Chondrocyte (in vitro differentiated cells): ENCODE measurements around the gene RAP1GAP2. TPM values are rescaled to one million over a fixed set of nuclear protein-coding genes. Genes with fewer than 3 reads are reported as not detected.
"Not testable (repeated sequence)": the region's sequence is repeated elsewhere in the genome, so short reads cannot be mapped to it uniquely, and the experiment has no call there.

ENCODE experiments used
- DNase-seq: peaks from one replicate; pipeline ENCODE4 v3.0.0; 2021; ENCODE audit warnings: mixed read lengths, low spot score
- H3K27ac Mint-ChIP-seq: one replicate; pipeline ENCODE4 v1.8.0; 2021; ENCODE audit warnings: mild to moderate bottlenecking, moderate library complexity, mixed read lengths; ENCODE audit not compliant: unreplicated experiment
- H3K27me3 Mint-ChIP-seq: 2 replicates; pipeline ENCODE4 v1.8.0; 2021; ENCODE audit warnings: low read depth, mixed read lengths
- H3K36me3 Mint-ChIP-seq: 2 replicates; pipeline ENCODE4 v1.8.0; 2021; ENCODE audit warnings: low read depth, mixed read lengths
- H3K4me1 Mint-ChIP-seq: 2 replicates; pipeline ENCODE4 v1.8.0; 2021; ENCODE audit warnings: low read depth, mild to moderate bottlenecking, mixed read lengths
- H3K4me3 Mint-ChIP-seq: one replicate; pipeline ENCODE4 v1.8.0; 2021; ENCODE audit warnings: mild to moderate bottlenecking, moderate library complexity, mixed read lengths; ENCODE audit not compliant: unreplicated experiment
- H3K9me3 Mint-ChIP-seq: 2 replicates; pipeline ENCODE4 v1.8.0; 2021; ENCODE audit warnings: low read depth, mixed read lengths
- total RNA-seq: library from RNA; stranded (reverse); gene quantifications from 3 replicates; pipeline ENCODE4 v1.2.1, GENCODE V29; 2021
- TF ChIP-seq, protein P1 (sequence below): fragments of 200-600 bp; sonication (generic); IDR thresholded peaks from 2 replicates; pipeline ENCODE4 v1.5.0; 2021; ENCODE audit warnings: antibody characterized with exemption, mild to moderate bottlenecking, moderate library complexity

The RAP1GAP2 gene
- total RNA-seq, 1 donor from 2014 or later = 3.4 TPM

DNA sequence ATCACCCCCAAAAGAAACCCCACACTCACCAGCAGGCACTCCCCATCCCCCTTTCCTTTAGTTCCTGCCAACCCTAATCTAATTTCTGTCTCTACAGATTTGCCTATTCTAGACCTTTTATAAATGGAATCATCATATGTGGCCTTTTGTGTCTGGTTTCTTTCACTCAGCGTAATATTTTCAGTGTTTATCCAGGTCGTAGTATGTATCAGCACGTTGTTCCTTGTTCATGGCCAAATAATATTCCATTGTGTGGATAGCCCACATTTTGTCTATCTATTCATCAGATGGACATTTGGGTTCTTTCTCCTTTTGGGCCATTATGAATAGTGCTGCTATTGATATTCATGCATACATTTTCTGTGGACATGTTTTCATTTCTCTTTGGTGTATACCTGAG, 193.6 kb downstream of the RAP1GAP2 start:
- Mint-ChIP-seq H3K27me3 (no peaks in the 10 kb centered on the region), H3K27ac (no peak overlapping the region), H3K4me3 (no peak overlapping the region), H3K36me3 (no peaks in the 10 kb centered on the region), H3K4me1 (no peaks in the 10 kb centered on the region), H3K9me3 (no peaks in the 10 kb centered on the region)
- TF ChIP-seq, protein P1, sequence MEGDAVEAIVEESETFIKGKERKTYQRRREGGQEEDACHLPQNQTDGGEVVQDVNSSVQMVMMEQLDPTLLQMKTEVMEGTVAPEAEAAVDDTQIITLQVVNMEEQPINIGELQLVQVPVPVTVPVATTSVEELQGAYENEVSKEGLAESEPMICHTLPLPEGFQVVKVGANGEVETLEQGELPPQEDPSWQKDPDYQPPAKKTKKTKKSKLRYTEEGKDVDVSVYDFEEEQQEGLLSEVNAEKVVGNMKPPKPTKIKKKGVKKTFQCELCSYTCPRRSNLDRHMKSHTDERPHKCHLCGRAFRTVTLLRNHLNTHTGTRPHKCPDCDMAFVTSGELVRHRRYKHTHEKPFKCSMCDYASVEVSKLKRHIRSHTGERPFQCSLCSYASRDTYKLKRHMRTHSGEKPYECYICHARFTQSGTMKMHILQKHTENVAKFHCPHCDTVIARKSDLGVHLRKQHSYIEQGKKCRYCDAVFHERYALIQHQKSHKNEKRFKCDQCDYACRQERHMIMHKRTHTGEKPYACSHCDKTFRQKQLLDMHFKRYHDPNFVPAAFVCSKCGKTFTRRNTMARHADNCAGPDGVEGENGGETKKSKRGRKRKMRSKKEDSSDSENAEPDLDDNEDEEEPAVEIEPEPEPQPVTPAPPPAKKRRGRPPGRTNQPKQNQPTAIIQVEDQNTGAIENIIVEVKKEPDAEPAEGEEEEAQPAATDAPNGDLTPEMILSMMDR = no peak
- DNase-seq = no peak

- Mint-ChIP-seq H3K27ac (no peak overlapping the region), H3K4me1 (no peaks in the 10 kb centered on the region), H3K4me3 (no peak overlapping the region), H3K27me3 (no peaks in the 10 kb centered on the region), H3K36me3 (no peaks in the 10 kb centered on the region), H3K9me3 (no peaks in the 10 kb centered on the region)
- DNase-seq = no peak
- TF ChIP-seq, protein P1 = no peak
Measured at GRCh38 chr17:2990396-2990795, 194.2 kb downstream of the RAP1GAP2 start.

- peak; percentile 40 for DNase-seq
- H3K9me3 Mint-ChIP-seq, H3K27ac Mint-ChIP-seq, H3K4me1 Mint-ChIP-seq, H3K4me3 Mint-ChIP-seq, H3K27me3 Mint-ChIP-seq, H3K36me3 Mint-ChIP-seq: not testable (repeated sequence)
Measured at GRCh38 chr17:2991396-2992180, 195.3 kb downstream of the RAP1GAP2 start.

DNA sequence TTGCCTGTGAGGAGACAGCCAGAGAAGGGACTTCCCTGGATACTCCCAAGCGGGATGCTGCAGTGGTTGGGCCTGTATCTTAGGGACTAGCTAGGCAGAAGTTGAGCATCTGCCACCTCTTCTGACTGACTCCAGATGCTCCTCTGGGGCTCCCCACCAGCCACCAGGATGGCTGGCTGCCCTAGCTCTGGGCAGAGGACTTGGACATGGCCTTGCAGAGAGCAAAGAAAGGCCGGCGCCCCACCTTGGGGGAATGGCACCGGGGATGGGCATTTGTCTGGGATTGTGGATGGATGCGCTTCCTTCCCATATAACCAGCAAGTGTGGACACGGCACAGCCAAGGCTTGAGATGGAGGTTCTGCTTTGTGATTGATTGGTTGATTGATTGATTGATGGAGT, 198.2 kb downstream of the RAP1GAP2 start:
- H3K4me1 Mint-ChIP-seq = peaks cover 4% of the 10 kb centered on the region
- no peak overlapping the region for H3K4me3 Mint-ChIP-seq
- TF ChIP-seq, protein P1 = no peak

DNA sequence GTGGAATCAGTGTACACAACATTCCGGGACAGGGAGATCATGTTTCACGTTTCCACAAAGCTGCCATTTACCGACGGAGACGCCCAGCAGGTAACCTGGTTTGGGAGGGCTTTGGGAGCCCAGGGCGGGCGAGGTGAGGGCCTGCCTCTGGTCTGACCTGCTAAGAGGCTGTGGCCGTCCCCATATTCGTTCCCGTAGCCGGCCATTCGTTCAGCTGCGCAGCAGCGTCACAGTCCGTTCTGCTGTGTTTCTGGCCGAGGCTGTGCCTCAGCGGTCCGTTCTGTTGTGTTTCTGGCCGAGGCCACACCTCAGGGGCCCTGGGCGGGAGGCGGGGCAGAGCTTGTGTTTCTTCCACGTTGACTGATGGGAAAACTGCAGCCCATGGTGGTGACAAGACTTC, 199.1 kb downstream of the RAP1GAP2 start:
- Mint-ChIP-seq H3K27ac (no peak overlapping the region), H3K27me3 (no peaks in the 10 kb centered on the region), H3K4me3 (no peak overlapping the region), H3K36me3 (no peaks in the 10 kb centered on the region), H3K9me3 (no peaks in the 10 kb centered on the region), H3K4me1 (peaks cover 4% of the 10 kb centered on the region)
- peak; percentile 86 for DNase-seq
- TF ChIP-seq, protein P1 = no peak

More for the DNA sequence above, 198.2 kb downstream of the RAP1GAP2 start:
- H3K36me3 Mint-ChIP-seq = no peaks in the 10 kb centered on the region
- H3K27ac Mint-ChIP-seq = no peak overlapping the region
- H3K9me3 Mint-ChIP-seq = no peaks in the 10 kb centered on the region
- H3K27me3 Mint-ChIP-seq = no peaks in the 10 kb centered on the region
- peak; percentile 81 for DNase-seq
